Cardiac fibroblast (primary cell): ENCODE data around the gene RGS9BP.
"Not testable (repeated sequence)": the region's sequence is repeated elsewhere in the genome, so short reads cannot be mapped to it uniquely, and the experiment has no call there.

Source experiments
- DNase-seq, 2 donors: peaks; one replicate each; pipeline versions ENCODE4 v3.0.0 to v3.0.0-alpha.2; 2010; ENCODE audit warnings: low read depth in 2 of 2
- H3K4me3 ChIP-seq, 2 donors: replicated peaks in 1 of 2; 1 replicate in 1 of 2; 2 replicates in 1 of 2; pipeline ENCODE4 v1.5.1; 2011; ENCODE audit warnings: low read depth in 2 of 2, low read length in 2 of 2, mild to moderate bottlenecking in 2 of 2, moderate library complexity in 1 of 2
- TF ChIP-seq, protein P1 (sequence below): IDR thresholded peaks from one replicate; pipeline ENCODE4 v1.5.1; 2011; ENCODE audit warnings: low read depth, mild to moderate bottlenecking, low read length, inconsistent platforms

RGS9BP gene

DNA sequence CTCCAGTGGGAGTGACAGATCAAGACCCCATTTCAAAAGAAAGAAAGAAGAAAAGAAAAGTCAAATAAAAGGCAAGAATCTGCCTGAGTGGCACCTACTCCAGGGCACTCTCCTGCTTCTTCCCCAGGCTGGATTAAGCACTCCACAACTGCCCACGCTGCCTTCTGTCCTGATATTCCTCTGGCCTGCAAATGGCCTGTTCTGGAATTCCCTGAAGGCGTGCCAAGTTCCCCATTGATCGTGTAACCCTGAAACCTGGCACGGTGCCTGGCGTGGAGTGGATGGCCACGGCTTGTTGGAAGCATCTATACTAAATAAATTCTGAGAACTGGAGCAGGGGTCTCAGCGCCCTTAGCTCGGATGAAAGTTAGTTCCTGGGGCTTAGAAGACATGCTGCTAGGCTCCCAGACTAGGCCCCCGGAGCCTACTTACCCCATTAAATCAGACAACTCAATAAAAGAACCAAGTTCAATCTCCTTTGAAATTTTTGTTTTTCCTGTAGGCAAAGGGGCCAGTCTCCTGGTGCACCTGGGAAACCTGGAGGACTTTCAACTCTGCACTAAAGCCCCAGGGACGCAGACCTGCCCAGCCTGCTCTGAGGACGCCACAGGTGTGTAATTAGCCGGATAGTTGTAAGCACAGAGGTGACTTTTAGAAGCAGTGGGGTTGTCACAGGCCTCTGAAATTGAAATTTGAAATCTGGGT is 22.6 kb upstream of the RGS9BP start:
- H3K4me3 ChIP-seq: no peak overlapping the region
- DNase-seq: peak; percentile 15 to 80
- TF ChIP-seq, protein P1, sequence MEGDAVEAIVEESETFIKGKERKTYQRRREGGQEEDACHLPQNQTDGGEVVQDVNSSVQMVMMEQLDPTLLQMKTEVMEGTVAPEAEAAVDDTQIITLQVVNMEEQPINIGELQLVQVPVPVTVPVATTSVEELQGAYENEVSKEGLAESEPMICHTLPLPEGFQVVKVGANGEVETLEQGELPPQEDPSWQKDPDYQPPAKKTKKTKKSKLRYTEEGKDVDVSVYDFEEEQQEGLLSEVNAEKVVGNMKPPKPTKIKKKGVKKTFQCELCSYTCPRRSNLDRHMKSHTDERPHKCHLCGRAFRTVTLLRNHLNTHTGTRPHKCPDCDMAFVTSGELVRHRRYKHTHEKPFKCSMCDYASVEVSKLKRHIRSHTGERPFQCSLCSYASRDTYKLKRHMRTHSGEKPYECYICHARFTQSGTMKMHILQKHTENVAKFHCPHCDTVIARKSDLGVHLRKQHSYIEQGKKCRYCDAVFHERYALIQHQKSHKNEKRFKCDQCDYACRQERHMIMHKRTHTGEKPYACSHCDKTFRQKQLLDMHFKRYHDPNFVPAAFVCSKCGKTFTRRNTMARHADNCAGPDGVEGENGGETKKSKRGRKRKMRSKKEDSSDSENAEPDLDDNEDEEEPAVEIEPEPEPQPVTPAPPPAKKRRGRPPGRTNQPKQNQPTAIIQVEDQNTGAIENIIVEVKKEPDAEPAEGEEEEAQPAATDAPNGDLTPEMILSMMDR: no peak

- no peak for DNase-seq
- H3K4me3 ChIP-seq: no peak overlapping the region
- TF ChIP-seq, protein P1: no peak
Observed at GRCh38 chr19:32653599-32653915, 22.1 kb upstream of the RGS9BP start.

DNA sequence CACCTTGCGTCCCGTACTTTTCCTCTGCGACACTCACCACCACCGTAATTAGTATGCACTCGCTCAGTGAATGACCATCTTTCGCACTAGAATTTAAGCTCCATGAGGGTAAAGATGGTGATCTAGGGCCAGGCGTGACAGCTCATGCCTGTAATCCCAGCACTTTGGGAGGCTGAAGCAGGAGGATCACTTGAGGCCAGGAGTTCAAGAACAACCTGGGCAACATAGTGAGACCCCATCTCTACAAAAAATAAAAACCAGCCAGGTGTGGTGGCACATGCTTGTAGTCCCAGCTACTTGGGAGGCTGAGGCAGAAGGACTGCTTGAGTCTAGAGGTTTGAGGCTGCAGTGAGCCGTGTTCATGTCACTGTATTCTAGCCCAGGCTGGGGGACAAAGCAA is 19.3 kb upstream of the RGS9BP start:
- not testable (repeated sequence) for H3K4me3 ChIP-seq, DNase-seq

DNA sequence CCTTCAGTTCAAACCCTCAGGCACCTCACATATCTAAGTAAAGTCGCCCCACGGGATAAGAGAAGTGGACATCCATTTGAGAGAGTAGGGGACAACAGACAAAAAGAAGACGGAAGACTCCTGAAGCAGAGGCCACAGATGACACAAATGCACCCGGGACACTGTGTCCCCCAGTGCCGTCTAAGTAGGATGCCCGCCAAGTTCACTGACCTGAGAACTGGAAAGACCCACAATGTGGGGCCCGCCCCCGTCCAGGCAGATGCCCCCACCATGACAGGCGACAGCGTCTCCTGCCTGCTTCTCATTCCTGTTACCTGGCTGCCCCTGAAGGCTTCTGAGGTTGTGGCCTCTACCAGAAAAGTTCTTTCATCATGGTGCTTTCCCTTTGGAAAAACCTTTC is 17.6 kb upstream of the RGS9BP start:
- H3K4me3 ChIP-seq: no peak overlapping the region
- TF ChIP-seq, protein P1: no peak
- no peak for DNase-seq

GRCh38 chr19:32658527-32658926 is 17.1 kb upstream of the RGS9BP start:
- H3K4me3 ChIP-seq: no peak overlapping the region
- TF ChIP-seq, protein P1: no peak
- DNase-seq: no peak

DNA sequence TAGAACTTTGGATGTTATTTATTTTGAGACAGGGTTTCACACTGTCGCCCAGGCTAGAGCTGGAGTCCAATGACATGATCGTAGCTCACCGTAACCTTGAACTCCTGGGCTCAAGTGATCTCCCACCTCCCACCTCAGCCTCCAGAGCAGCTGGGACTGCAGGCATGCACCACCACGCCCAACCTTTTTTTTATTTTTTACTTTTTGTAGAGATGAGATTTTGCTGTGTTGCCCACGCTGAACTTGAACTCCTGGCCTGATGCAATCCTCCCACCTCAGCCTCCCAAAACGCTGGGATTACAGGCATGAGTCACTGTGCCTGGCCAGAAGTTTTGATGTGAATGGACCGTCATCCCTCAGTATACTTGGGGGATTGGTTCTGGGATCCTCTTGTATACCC is 14.3 kb upstream of the RGS9BP start:
- H3K4me3 ChIP-seq: no peak overlapping the region
- peak in 1 of 2 donors; percentile 28 for DNase-seq
- TF ChIP-seq, protein P1: no peak

GRCh38 chr19:32662186-32662585 is 13.5 kb upstream of the RGS9BP start:
- no peak overlapping the region for H3K4me3 ChIP-seq
- peak; percentile 80 to 84 for DNase-seq
- TF ChIP-seq, protein P1: no peak
